ENCODE results near the gene WNT7B. TPM values are rescaled to one million over a fixed set of nuclear protein-coding genes. Genes with fewer than 3 reads are reported as not detected.

Gene WNT7B
- total RNA-seq, 4 donors from 2014 or later = 0.41 TPM; not detected in 3

- H3K27me3 ChIP-seq = no peaks in the 10 kb centered on the region
- TF ChIP-seq, protein P1, sequence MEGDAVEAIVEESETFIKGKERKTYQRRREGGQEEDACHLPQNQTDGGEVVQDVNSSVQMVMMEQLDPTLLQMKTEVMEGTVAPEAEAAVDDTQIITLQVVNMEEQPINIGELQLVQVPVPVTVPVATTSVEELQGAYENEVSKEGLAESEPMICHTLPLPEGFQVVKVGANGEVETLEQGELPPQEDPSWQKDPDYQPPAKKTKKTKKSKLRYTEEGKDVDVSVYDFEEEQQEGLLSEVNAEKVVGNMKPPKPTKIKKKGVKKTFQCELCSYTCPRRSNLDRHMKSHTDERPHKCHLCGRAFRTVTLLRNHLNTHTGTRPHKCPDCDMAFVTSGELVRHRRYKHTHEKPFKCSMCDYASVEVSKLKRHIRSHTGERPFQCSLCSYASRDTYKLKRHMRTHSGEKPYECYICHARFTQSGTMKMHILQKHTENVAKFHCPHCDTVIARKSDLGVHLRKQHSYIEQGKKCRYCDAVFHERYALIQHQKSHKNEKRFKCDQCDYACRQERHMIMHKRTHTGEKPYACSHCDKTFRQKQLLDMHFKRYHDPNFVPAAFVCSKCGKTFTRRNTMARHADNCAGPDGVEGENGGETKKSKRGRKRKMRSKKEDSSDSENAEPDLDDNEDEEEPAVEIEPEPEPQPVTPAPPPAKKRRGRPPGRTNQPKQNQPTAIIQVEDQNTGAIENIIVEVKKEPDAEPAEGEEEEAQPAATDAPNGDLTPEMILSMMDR (IDR thresholded peaks at IDR 0.05) = no peak
- no peak for TF ChIP-seq POLR2A (IDR thresholded peaks at IDR 0.05)
- H3K27ac ChIP-seq = no peak overlapping the region
- intact Hi-C loops (cut with DNase I; ENCODE audit: low total_unique reads) = no loop called here
- no peaks in the 10 kb centered on the region for H3K36me3 ChIP-seq
- H3K9me3 ChIP-seq = no peaks in the 10 kb centered on the region
- no peak for DNase-seq
- H3K4me3 ChIP-seq = no peak overlapping the region
- H3K4me1 ChIP-seq = no peaks in the 10 kb centered on the region
Observed at GRCh38 chr22:45925811-45926351, 51.1 kb downstream of the WNT7B start.

GRCh38 chr22:45923835-45924234 is 53.1 kb downstream of the WNT7B start:
- Histone ChIP-seq H3K4me3 (no peak overlapping the region), H3K36me3 (no peaks in the 10 kb centered on the region), H3K4me1 (no peaks in the 10 kb centered on the region), H3K27ac (no peak overlapping the region), H3K9me3 (no peaks in the 10 kb centered on the region), H3K27me3 (no peaks in the 10 kb centered on the region)
- TF ChIP-seq, protein P1 (IDR thresholded peaks at IDR 0.05) = no peak
- intact Hi-C loops (cut with DNase I; ENCODE audit: low total_unique reads) = no loop called here
- no peak for DNase-seq

- H3K27me3 ChIP-seq = no peaks in the 10 kb centered on the region
- H3K9me3 ChIP-seq = no peaks in the 10 kb centered on the region
- no peak for TF ChIP-seq POLR2A (IDR thresholded peaks at IDR 0.05)
- no peak overlapping the region for H3K4me3 ChIP-seq
- intact Hi-C loops (cut with DNase I; ENCODE audit: low total_unique reads) = no loop called here
- DNase-seq = no peak
- H3K36me3 ChIP-seq = no peaks in the 10 kb centered on the region
- no peak overlapping the region for H3K27ac ChIP-seq
- H3K4me1 ChIP-seq = no peaks in the 10 kb centered on the region
Observed at GRCh38 chr22:45923212-45923611, 53.8 kb downstream of the WNT7B start.

DNA sequence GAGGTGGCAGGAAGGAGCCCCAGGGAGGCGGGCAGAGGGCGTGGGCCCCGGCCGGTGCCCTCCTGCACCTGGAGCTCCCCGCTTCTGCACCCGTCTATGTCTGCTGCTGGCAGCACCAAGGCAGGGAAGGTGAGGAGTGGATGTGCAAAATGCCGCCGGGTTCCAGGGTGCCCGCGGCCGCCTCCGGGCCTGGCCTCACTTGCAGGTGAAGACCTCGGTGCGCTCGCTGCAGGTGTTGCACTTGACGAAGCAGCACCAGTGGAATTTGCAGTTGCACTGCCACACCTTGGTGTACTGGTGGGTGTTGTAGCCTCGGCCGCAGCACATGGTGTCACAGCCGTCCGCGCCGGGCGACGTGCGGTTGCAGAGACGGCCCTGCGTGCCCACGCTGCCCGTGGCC is 54.3 kb downstream of the WNT7B start:
- Histone ChIP-seq H3K36me3 (no peaks in the 10 kb centered on the region), H3K9me3 (no peaks in the 10 kb centered on the region), H3K27me3 (no peaks in the 10 kb centered on the region), H3K4me1 (no peaks in the 10 kb centered on the region), H3K4me3 (no peak overlapping the region), H3K27ac (no peak overlapping the region)
- no peak for TF ChIP-seq POLR2A (IDR thresholded peaks at IDR 0.05)
- TF ChIP-seq, protein P1 (IDR thresholded peaks at IDR 0.05) = no peak
- intact Hi-C loops (cut with DNase I; ENCODE audit: low total_unique reads) = no loop called here
- DNase-seq = no peak

GRCh38 chr22:45922256-45922655 is 54.7 kb downstream of the WNT7B start:
- H3K9me3 ChIP-seq = no peaks in the 10 kb centered on the region
- intact Hi-C loops (cut with DNase I; ENCODE audit: low total_unique reads) = no loop called here
- no peaks in the 10 kb centered on the region for H3K4me1 ChIP-seq
- TF ChIP-seq POLR2A (IDR thresholded peaks at IDR 0.05) = no peak
- H3K36me3 ChIP-seq = no peaks in the 10 kb centered on the region
- H3K27ac ChIP-seq = no peak overlapping the region
- H3K4me3 ChIP-seq = no peak overlapping the region
- no peak for DNase-seq
- H3K27me3 ChIP-seq = no peaks in the 10 kb centered on the region

- Histone ChIP-seq H3K9me3 (no peaks in the 10 kb centered on the region), H3K27ac (no peak overlapping the region), H3K4me3 (no peak overlapping the region), H3K27me3 (no peaks in the 10 kb centered on the region), H3K4me1 (no peaks in the 10 kb centered on the region), H3K36me3 (no peaks in the 10 kb centered on the region)
- intact Hi-C loops (cut with DNase I; ENCODE audit: low total_unique reads) = no loop called here
- TF ChIP-seq, protein P1 (IDR thresholded peaks at IDR 0.05) = no peak
- TF ChIP-seq POLR2A (IDR thresholded peaks at IDR 0.05) = no peak
- no peak for DNase-seq
Observed at GRCh38 chr22:45919504-45920286, 57.3 kb downstream of the WNT7B start.
